MG63 (cell line): ENCODE data around the gene NKX2-3. TPM values are rescaled to one million over a fixed set of nuclear protein-coding genes. Genes with fewer than 3 reads are reported as not detected.

ENCODE experiments used
- total RNA-seq: library from RNA; depleted of rRNA; stranded (reverse); fragments of >200 nt; shearing (Covaris generic); gene quantifications from 2 replicates; pipeline ENCODE4 v1.2.3, GENCODE V29; 2014; ENCODE audit warnings: low replicate concordance; rRNA removed

Gene NKX2-3
- total RNA-seq, 1 experiment from 2014 or later: 0.46 TPM

Other genes starting within 250 kb of the NKX2-3 start
- gene CNNM1, start 203.6 kb upstream of the NKX2-3 start, total RNA-seq: 0.13 TPM in 1 of 2 replicates, not detected in the other
- 8.6 and 21.8 TPM in 2 replicates for gene GOT1, start 102.3 kb upstream of the NKX2-3 start, total RNA-seq
- 20.0 and 35.3 TPM in 2 replicates for gene SLC25A28, start 87.5 kb downstream of the NKX2-3 start, total RNA-seq
- 9.8 and 11.8 TPM in 2 replicates for gene ENTPD7, start 126.6 kb downstream of the NKX2-3 start, total RNA-seq
- gene COX15, start 199.2 kb downstream of the NKX2-3 start, total RNA-seq: 20.6 and 27.4 TPM in 2 replicates
- 17.6 and 26.6 TPM in 2 replicates for gene CUTC, start 199.3 kb downstream of the NKX2-3 start, total RNA-seq
- 0.72 and 1.7 TPM in 2 replicates for gene ABCC2, start 249.7 kb downstream of the NKX2-3 start, total RNA-seq